MV-4-11 (cell line): ENCODE data around the gene MSLN.

Source experiments
- DNase-seq: peaks from one replicate; lab custom pipeline; 2025; lab: John Stamatoyannopoulos, UW

MSLN gene

GRCh38 chr16:760545-761343 lies at the start of gene MSLN:
Gene MSLN (plus strand): TSS chr16:760734. CDS start chr16:762681, 1,947 bp downstream.
- peak; percentile 20 for DNase-seq

GRCh38 chr16:711084-711483 lies 49.5 kb upstream of the MSLN start:
- DNase-seq, result no peak

- DNase-seq, result peak; percentile 46
Measured at GRCh38 chr16:711548-712320, 48.8 kb upstream of the MSLN start.

- peak; percentile 54 for DNase-seq
Measured at GRCh38 chr16:712740-713250, 47.7 kb upstream of the MSLN start.

- no peak for DNase-seq
Measured at GRCh38 chr16:714079-714478, 46.5 kb upstream of the MSLN start.

- DNase-seq, result peak; percentile 79
Measured at GRCh38 chr16:714558-715476, 45.7 kb upstream of the MSLN start, which contains the start of gene METRN. Gene METRN (plus strand): TSS chr16:715118. CDS start chr16:715290, 172 bp downstream.

GRCh38 chr16:715477-716199 lies 44.9 kb upstream of the MSLN start:
- DNase-seq, result no peak

- DNase-seq, result no peak
Measured at GRCh38 chr16:716200-716568, 44.4 kb upstream of the MSLN start.

- no peak for DNase-seq
Measured at GRCh38 chr16:716768-717325, 43.7 kb upstream of the MSLN start.

- no peak for DNase-seq
Measured at GRCh38 chr16:717450-718245, 42.9 kb upstream of the MSLN start.

- no peak for DNase-seq
Measured at GRCh38 chr16:718389-718788, 42.1 kb upstream of the MSLN start.

GRCh38 chr16:718922-719321 lies 41.6 kb upstream of the MSLN start:
- no peak for DNase-seq

- peak; percentile 37 for DNase-seq
Measured at GRCh38 chr16:719815-720446, 40.6 kb upstream of the MSLN start.

GRCh38 chr16:720447-720989 lies 40.0 kb upstream of the MSLN start:
- DNase-seq, result peak; percentile 62

GRCh38 chr16:720990-721764 lies 39.4 kb upstream of the MSLN start, which contains the start of gene ANTKMT:
Gene ANTKMT (plus strand): TSS chr16:721146. CDS start chr16:721275, 129 bp downstream.
- peak; percentile 80 for DNase-seq

GRCh38 chr16:721765-722540 lies 38.6 kb upstream of the MSLN start:
- no peak for DNase-seq

- DNase-seq, result no peak
Measured at GRCh38 chr16:722835-723633, 37.5 kb upstream of the MSLN start.
